HEK293 (cell line): ENCODE measurements around the gene FGR.

Source experiments
- ZEB2 ChIP-seq: fragments of 450-650 bp; formaldehyde crosslinking; IDR thresholded peaks from 2 replicates; pipeline ENCODE4 v1.5.1; 2016; ENCODE audit warnings: missing biosample characterization, missing genetic modification characterization
- ZNF585B ChIP-seq: fragments of 450-650 bp; formaldehyde crosslinking; IDR thresholded peaks from 2 replicates; pipeline ENCODE4 v1.5.1; 2016; ENCODE audit warnings: missing biosample characterization, missing genetic modification characterization
- TF ChIP-seq, protein P1 (sequence below): fragments of 450-650 bp; formaldehyde crosslinking; IDR thresholded peaks from 2 replicates; pipeline ENCODE4 v1.5.1; 2016; ENCODE audit warnings: missing biosample characterization, missing genetic modification characterization

DNA sequence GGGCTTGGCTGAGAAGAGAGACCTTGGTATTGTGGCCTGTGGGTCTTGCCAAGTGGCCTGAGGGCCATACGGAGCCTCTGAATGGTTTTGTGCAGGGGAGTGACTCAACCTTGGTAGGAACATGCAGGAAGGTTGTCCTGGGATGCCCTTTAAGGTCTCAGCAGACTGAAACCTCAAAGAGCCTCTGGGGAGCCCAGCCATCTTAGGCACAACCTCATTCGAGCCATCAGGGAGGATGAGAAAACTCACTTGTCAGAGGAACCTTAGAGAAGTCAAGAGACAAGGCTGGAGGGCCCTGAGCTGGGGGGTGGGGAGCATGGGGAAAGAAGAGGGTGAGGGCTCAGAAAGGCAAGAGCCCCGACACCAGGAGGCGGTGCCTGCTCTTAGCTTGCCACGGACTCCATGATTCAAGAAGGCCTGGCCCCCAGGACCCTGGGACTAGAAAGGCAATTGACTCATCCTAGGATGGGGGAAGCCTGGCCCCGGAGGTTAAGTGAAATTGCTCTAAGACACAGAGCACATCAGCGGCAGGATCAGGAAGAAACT, 24.0 kb upstream of the FGR start:
- TF ChIP-seq ZEB2 (tag by site-specific recombination) (no peak), ZNF585B (tag by site-specific recombination) (no peak)
- TF ChIP-seq, protein P1, sequence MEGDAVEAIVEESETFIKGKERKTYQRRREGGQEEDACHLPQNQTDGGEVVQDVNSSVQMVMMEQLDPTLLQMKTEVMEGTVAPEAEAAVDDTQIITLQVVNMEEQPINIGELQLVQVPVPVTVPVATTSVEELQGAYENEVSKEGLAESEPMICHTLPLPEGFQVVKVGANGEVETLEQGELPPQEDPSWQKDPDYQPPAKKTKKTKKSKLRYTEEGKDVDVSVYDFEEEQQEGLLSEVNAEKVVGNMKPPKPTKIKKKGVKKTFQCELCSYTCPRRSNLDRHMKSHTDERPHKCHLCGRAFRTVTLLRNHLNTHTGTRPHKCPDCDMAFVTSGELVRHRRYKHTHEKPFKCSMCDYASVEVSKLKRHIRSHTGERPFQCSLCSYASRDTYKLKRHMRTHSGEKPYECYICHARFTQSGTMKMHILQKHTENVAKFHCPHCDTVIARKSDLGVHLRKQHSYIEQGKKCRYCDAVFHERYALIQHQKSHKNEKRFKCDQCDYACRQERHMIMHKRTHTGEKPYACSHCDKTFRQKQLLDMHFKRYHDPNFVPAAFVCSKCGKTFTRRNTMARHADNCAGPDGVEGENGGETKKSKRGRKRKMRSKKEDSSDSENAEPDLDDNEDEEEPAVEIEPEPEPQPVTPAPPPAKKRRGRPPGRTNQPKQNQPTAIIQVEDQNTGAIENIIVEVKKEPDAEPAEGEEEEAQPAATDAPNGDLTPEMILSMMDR (tag by site-specific recombination) = no peak
